ENCODE measurements around the gene PRCD. TPM values are rescaled to one million over a fixed set of nuclear protein-coding genes. Genes with fewer than 3 reads are reported as not detected.
"Not testable (repeated sequence)": the region's sequence is repeated elsewhere in the genome, so short reads cannot be mapped to it uniquely, and the experiment has no call there.

The PRCD gene
- total RNA-seq, 1 donor from 2014 or later: not detected

DNA sequence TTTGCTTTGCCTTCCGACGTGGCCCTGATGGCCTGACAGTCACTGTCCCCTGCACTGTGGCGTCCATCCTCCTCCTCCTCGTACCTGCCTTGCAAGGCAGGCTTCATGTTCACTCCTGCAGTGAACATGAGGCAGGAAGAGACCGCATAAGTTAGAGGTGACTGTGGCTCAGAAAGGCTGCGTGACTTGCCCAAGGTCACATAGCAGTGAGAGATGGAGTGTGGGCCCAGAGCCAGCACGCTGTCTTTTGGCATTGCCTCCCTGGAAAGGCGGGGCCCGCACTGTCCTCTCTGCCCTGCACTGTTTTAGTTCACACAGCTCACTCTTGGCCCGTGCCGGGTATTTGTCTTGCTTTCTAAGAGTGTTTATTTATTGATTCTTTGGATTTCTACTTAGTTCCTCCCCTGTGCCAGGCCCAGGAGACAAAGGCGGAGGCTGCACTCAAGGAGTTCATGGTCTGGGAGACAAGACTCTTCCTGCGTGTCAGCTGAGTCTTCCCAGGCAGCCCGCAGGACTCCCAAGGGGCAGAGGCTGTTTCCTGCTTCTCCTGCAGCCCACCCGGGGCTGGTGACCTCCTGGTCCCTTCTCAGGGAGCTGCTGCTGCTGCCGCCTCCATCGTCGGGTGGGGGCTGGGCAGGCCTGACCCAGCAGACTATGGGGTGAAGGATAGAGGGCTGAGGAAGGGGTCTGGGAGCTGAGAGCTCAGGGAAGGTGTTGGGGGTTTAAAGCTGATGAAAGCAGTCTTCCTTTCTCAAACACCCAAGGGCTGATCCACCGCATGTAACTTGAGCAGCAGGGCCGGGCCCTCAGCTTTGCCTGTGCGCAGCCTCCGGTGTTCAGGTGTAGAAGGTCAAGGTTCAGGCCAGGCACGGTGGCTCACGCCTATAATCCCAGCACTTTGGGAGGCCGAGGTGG, 15.0 kb upstream of the PRCD start:
- intact Hi-C loops (cut with micrococcal nuclease): no loop called here

DNA sequence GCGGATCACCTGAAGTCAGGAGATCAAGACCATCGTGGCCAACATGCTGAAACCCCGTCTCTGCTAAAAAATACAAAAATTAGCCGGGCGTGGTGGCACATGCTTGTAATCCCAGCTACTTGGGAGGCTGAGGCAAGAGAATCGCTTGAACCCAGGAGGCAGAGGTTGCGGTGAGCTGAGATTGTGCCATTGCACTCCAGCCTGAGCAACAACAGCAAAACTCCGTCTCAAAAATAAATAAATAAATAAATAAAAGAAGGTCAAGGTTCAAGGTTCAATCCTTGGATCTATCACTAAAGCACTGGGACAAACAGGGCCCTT, 14.4 kb upstream of the PRCD start:
- intact Hi-C loops (cut with micrococcal nuclease): not testable (repeated sequence)

DNA sequence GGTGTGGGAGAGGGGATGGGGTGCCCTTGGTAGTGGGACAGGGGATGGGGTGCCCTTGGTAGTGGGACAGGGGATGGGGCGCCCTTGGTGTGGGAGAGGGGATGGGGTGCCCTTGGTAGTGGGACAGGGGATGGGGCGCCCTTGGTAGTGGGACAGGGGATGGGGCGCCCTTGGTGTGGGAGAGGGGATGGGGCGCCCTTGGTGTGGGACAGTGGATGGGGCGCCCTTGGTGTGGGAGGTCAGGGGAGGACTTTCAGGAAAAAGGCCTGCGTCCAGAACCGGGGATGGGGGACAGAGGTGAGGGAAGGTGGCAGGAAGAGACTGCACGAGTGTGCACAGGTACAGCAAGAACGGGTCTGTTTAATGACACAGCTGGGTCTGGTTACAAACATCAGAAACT, 12.8 kb upstream of the PRCD start:
- intact Hi-C loops (cut with micrococcal nuclease): not testable (repeated sequence)

DNA sequence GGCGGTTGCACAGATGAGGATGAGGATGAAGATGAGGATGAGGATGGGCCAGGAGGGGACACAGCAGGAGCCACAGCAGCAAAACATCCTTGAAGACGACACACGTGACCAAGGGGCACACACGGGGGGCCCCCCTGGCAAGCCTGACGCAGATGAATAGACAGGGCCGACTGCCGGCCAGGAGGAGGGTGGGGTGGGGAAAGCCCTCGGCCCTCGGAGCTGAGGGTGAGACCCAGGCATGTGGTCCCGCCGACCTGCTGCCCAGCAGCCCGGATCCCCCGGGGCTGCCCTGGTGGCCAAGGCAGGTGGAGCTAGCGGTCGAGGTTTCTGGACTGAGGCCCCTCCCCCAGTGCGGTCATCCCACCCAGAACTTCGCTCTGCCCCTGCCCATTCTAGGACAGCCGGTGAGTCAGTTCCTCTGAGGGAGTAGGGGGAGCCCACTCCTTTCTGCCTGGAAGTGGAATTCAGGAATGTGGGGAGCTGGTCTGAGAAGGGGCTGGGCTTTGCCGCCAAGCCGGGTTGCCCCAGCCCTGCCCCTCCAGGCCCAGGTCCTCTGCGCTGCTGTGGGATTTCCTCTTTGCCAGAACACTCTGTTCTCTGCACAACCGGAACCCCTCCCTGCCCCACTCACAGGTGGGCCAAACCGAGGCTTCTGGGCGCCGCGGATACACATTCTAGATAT, 12.3 kb upstream of the PRCD start:
- intact Hi-C loops (cut with micrococcal nuclease): no loop called here

DNA sequence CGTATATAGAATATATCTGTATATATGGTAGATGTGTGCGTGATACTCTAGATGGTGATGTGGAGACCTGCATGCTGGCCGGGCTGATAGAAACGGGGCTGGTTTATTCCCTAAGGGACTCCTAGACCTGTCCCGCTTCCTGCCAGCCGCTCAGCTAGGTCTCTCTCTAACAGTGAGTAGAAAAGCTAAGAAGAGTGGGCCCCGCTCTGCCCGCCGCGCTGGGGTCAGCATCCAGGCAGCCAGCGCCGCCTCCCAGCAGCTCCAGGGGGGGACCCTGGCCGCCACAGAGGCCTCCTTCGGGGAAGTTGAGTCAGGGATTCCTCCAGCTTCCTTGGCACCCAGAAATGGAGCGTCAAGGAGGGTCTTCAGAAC, 11.7 kb upstream of the PRCD start:
- intact Hi-C loops (cut with micrococcal nuclease): no loop called here

DNA sequence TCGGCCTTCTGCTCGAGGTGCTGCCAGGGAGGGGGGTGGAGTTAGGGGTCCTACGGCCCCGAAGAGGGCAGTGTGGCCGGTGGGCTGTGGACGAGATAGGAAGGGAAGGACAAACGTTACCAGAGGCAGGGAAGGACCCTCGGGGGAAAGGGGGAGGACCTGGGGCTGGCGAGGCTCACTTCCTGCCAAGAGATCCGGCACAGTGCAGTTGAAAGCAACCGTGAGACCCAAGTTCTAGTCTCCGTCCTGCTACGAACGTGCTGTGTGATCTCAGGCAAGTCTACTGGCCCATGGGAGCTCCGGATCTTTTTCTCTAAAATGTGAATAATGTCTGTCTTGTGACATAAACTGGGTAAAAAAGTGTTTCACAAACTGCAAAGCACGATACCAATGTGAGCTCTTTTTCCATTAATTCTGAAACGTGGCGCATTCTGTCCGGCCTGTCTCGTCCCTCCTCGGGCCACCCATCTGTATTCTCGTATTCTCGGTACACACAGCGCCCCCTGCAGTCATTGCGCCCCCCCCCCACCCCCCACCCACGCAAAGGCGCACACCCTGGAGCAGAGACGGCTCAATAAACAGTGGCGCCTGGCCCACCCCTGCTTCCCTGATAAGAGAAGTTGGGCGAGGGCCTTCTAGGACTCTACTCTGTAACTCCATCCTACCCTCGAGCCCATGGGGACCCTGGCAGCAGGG, 11.2 kb upstream of the PRCD start:
- intact Hi-C loops (cut with micrococcal nuclease): no loop called here

DNA sequence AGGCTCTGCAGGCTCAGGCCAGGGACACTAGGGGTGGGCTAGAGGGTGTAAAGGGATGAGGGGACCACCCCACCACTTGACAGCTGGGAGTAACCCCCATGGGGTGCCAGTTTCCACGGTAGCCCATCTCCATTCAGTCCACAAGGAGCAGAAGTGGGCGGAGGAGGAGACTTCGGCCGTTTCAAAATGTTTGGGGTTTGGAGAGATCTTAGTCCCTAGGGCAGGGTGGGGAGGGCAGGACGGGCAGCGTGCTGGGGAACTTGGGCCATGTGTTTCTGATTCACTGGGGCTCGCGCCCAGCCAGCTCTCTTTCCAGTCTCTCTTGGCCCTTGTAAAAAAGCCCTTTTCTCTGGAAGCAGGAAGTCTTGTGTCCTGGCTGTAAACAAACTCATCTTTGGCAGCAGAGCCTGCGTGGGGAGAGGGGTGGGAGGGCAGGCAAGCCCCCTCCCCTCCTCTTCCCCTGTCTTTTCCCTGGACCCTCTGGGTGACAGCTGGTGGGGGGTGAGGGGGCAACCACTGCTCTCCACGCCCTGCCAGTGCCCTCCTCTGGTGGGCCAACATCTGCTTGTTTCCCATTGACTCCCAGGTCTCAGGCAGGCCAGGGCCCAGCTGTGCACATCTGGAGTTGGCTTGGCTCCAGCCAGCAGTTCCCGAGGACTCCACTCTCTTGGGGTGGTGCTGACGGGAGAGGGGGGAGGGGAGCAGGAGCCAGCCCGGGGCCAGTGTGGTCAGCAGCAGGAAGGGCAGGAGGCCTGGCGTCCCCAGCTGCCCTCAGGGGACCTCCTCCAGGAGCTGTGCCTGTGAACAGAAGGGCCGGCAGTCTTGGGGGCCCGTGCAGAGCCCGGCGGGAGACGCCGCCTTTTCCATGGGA, 10.4 kb upstream of the PRCD start:
- intact Hi-C loops (cut with micrococcal nuclease): no loop called here

DNA sequence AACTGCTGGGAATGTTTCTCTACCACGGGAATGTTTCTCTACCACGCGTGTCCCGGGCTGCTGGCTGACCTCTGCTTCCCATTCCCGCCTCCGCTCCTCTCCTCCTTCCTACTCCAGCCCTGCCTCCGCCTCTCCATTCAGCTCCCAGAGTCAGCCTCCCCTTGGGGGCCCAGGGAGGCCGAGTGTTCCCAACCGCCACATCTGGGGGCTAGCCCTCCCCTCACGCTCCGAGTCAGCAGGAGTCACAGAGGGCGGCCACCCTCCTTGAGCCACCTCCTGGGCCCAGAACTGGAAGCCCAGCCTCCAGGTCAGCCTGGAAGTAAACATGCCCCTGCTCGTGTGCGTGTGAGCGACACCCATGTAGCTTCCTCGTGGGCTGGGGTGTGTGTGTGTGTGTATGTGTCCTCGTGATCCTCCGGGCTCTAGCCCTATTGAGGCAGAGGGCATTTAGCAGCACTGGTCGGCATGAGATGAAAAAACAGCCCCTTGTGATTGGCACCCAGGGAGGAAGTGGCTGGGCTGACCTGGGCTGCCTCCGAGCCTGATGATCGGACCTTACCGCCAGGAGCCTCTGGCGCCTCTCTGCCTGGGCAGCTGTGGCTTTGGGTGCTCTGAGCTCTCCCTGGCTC, 9.6 kb upstream of the PRCD start:
- intact Hi-C loops (cut with micrococcal nuclease): no loop called here

DNA sequence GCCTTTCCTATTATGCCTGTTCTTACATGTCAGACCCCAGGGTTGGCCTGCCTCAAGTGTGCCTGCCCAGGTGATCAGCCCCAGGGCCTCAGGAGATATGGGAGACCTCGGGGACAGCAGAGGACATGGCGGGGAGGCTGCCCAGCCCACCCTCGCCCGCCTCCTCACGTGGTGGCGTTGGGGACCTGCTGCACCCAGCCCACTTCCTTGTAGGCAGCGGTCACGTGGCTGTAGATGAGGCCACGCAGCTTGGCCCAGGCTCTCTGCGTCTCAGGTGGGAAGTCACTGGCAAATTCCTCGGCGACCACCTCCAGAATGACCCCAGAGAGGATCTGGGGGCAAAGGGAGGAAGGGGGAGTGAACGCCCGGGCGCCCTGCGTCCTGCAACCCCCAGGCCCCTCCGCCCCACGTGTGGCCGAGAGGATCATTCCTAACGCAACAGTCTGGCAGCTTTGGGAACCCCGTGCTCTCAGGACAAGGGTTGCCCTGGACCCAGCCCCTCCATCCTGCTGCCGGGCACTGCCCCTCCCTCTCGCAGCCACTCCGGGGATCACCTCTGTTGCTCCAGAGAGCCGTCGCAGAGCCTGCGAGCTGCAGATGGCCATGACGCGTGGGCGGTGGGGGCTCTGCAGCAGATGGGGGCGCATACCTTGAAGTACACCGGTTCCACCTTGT, 8.9 kb upstream of the PRCD start:
- intact Hi-C loops (cut with micrococcal nuclease): no loop called here

DNA sequence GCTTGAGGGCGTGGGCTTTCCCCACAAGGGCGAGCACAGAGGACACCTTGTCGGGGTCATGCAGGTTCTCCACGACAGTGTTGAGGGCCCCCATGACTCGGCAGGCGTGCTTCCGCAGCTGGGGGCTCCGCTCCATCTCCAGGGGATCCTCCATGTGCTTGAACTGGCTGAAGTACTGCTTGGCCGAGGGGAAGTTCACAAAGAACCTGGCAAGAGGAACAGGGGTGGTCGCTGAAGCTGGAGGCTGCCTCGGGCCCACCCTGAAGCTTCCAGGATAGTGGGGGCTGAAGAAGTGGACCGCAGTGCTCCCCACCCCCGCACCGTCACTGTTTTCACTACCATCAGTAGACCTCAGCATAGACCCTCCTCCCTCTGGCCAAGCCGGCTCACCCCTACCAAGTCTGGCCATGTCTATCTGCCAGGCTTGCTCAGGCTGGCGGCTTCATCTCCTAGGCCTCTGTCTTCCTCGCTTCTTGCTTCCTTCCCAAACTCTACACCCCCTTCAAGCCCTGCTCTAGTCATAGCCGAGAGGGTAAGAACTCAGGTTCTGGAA, 8.3 kb upstream of the PRCD start:
- intact Hi-C loops (cut with micrococcal nuclease): no loop called here

DNA sequence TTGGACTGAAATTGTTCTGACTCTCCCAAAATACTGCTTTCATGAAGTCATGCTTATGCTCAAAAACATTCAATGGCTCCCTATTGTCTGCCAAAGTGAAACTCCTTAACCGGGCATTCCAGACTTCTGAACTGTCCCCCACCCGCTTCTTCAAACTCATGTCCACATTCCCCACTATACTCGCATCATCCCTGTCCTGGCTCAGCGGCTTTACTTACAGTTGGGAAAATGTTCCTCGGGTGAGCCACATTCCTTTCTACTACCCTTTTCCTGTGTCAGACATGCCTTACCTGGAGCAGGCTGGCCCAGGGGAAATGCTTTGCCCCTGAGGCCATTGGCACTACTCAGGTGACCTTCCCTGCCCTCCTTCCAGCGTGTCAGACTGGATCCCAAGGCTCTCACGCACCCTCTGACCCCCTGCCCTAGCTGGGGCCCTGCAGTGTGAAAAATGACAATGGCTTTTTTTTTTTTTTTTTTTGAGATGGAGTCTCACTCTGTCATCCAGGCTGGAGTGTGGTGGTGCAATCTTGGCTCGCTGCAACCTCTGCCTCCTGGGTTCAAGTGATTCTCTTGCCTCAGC, 7.7 kb upstream of the PRCD start:
- intact Hi-C loops (cut with micrococcal nuclease): no loop called here

DNA sequence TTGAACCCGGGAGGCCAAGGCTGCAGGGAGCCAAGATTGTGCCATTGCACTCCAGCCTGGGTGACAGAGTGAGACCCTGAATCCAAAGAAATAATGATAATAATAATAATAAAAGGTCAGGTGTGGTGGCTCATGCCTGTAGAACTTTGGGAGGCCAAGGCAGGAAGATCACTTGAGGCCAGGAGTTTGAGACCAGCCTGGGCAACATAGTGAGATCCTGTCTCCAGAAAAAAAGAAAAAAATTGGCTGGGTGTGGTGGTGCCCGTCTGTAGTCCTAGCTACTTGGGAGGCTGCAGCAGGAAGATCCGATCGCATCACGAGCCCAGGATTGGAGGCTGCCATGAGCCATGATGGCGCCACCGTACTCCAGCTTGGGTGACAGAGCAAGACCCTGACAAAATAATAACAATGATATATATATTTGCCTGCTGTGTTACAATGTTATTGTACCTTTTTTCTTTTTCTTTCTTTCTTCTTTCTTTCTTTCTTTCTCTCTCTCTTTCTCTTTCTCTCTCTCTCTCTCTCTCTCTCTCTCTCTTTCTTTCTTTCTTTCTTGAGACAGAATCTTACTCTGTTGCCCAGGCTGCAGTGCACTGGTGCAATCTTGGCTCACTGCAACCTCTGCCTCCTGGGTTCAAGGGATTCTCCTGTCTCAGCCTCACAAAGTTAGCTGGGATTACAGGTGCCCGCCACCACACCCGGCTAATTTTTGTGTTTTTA, 6.0 kb upstream of the PRCD start:
- intact Hi-C loops (cut with micrococcal nuclease): not testable (repeated sequence)

DNA sequence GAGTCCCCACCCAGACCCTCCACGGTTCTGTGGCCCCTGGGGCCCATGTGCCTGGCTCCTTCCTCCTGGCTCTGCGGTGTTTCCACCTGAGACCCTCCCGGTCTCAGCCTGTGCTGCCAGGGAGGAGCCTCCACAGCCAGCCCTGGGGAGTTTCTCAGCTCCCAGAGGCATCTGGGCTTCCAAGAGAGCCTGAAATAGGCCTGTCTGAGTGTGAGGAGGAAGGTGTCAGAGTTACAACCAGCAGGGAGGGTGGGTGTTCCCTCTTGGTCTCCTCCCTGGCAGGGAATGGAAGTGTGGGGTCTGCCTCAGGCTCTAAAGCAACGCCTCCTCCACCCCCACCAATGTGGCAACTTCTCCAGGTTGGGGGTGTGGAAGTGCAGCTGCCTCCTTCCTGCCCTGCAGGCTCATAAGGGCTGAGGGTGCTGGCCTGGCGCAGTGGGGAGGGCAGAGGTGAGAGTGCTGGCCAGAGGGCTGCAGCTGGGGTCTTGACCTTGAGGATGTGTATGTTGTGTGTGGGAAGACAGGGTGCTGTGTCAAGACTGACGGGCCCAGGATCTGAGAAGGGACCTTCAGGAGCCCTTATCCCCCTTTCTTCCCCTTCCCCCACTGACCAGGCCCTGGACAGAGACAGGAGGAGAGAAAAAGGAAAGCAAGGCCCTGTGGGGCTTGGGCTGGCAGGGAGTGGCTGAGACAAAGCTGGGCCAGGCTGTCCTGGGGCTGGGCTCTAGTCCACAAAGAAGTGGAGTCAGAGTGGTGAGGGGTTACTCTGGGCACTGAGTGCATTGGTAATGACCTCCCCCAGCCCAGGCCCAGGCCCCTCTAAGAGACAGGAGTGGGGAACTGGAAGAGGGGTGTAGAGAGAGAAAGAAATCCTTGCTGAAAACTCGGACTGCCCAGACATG, 4.8 kb upstream of the PRCD start:
- intact Hi-C loops (cut with micrococcal nuclease): no loop called here

DNA sequence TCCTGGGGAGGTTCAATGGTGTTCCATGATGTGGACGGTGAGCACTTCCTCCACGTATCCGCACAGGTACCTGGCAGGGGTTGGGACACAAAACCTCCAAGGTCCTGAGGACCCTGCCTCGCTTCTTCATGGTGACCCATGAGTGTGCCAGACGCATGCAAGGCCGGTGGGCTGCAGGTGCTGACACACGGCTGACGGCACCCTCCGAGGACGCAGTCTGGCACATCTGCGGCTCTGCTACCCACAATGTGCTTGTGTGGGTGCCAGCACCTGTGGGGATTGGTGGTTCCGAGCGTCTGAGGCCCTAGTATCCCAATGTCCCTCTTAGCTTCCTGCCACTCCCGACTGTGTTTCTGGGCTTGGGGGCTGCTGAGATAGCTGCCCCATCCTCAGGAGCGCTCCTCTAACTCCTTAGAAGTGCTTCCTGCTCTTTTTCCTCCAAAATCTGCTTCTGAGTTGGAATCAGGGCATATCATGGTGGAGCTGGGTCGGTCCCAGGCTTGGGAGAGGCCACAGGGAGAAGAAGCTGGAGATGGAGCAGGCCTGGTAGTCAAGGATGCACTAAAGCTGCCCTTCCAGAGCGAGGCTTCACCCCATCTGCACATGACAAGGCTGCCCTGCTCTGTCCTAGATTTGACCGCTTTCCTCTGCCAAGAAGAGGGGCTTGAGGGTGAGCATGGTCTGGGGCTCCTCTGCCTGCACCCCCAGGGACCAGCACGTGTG, 3.9 kb upstream of the PRCD start:
- intact Hi-C loops (cut with micrococcal nuclease): no loop called here

DNA sequence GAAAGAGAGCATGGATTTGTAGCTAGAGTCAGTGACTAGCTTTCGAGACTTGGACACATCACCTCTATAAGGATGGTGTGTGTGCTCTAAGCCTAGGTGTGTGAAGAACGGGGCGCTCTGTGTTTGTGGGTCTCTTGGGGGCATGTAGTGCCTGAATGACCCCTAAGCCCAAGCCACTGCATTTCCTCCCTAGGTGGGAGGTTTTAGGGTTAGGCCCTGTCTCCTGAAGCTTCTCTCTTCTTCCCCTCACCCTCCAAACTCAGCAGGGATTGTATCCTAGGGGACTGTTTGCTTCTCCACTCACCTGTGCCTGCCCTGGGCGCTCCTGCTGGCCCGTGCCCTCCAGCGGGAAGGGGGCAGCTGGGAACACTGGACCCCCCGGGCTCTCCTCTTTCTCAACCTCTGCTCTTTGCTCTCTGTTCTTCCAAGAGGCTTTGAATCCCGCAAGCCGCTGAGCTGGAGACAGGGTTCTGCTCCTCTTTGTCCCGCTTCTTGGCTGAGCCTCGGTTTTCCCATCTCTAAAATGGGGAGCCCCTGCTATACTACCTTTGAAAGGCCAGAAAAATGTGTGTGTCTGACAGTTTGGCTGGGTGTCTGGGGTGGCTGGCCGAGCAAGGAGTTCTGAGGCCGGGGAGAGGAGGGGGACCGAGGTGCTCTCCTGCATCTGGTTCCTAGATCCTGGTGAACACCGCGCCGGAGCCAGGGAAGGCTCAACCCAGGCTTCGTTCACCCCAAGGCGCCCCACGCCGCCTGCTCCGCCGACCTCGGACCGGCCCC, 3.1 kb upstream of the PRCD start:
- intact Hi-C loops (cut with micrococcal nuclease): no loop called here

DNA sequence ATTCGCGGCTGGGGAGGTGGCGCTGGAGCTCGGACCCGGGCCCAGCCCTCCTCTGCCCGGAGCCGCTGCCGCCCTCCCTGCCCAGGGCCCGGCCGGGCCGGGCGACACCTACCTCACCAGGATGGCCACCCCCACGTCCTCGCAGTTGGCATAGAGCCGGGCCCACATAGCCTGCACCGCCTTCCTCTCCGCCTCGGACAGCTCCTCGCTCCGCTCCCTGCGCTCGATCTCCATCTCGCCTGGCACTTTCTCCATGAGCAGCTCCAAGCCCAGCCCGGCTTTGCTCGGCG, 2.6 kb upstream of the PRCD start:
- intact Hi-C loops (cut with micrococcal nuclease): no loop called here
